ENCODE measurements around the gene SLC38A8. TPM values are rescaled to one million over a fixed set of nuclear protein-coding genes. Genes with fewer than 3 reads are reported as not detected.

The SLC38A8 gene
- total and polyA plus RNA-seq, 11 donors = 0.29 to 25.3 (median 0.87) TPM; not detected in 3

DNA sequence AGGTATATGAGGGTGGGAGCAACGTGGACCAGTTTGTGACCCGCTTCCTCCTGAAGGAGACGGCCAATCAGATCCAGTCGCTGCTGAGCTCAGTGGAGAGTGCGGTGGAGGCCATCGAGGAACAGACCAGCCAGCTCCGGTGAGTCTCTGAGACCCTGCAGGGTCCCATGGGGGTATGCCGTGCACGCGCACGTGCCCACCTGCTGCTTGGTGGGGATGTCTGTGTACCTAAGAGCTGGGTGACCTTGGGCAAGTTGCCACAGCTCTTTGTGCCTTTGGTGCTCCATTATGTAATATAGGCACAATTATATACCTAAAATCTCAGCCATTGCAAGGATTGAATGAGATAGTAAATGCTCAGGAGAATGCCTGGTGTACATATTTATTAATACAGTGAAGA is 52.1 kb downstream of the SLC38A8 start:
- TF ChIP-seq, protein P1, sequence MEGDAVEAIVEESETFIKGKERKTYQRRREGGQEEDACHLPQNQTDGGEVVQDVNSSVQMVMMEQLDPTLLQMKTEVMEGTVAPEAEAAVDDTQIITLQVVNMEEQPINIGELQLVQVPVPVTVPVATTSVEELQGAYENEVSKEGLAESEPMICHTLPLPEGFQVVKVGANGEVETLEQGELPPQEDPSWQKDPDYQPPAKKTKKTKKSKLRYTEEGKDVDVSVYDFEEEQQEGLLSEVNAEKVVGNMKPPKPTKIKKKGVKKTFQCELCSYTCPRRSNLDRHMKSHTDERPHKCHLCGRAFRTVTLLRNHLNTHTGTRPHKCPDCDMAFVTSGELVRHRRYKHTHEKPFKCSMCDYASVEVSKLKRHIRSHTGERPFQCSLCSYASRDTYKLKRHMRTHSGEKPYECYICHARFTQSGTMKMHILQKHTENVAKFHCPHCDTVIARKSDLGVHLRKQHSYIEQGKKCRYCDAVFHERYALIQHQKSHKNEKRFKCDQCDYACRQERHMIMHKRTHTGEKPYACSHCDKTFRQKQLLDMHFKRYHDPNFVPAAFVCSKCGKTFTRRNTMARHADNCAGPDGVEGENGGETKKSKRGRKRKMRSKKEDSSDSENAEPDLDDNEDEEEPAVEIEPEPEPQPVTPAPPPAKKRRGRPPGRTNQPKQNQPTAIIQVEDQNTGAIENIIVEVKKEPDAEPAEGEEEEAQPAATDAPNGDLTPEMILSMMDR (IDR thresholded peaks at IDR 0.05) = no peak
- TF ChIP-seq POLR2A (IDR thresholded peaks at IDR 0.05) = no peak
- Histone ChIP-seq H3K4me1 (peaks cover 0 to 14% (median 5%) of the 10 kb centered on the region in 12 donors), H3K36me3 (no peaks in the 10 kb centered on the region), H3K9me3 (peaks cover 0 to 4% (median 0%) of the 10 kb centered on the region in 12 donors), H3K4me3 (no peak overlapping the region), H3K27me3 (peaks cover 0 to 4% (median 0%) of the 10 kb centered on the region in 9 donors), H3K27ac (no peak overlapping the region)
- peak in 1 of 5 donors; percentile 50 for DNase-seq
- WGBS, 4 donors = 88 to 93% (median 89%) methylated on average over 9 to 11 of the region's 11 CpGs
- intact Hi-C loops (cut with DNase I) = no loop called here
- no peak for ATAC-seq

DNA sequence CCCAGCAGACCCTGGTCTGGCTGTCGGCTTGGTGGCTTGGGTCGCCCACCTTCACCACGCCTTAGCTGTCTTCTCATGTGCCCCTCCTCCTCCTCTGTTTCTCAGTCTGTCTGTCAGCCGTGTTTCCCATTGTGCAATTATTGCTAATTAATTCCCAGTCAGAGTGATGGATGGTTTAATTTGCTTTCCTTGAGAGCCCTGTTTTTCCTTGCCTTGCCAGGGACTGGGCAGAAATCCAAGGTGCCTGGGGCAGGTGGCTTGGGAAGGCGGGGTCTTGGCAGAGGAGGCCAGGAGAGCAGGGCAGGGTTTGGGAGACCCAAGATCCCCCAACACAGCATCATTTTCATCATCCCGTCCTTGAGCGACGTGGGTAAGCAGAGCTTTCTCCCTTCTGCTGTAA is 53.3 kb downstream of the SLC38A8 start:
- WGBS, 4 donors = 77 to 89% (median 85%) methylated on average over 8 of the region's 8 CpGs
- H3K27me3 ChIP-seq = peaks cover 0 to 4% (median 0%) of the 10 kb centered on the region in 9 donors
- intact Hi-C loops (cut with DNase I) = no loop called here
- peaks cover 0 to 11% (median 5%) of the 10 kb centered on the region in 12 donors for H3K4me1 ChIP-seq
- no peak overlapping the region for H3K27ac ChIP-seq
- H3K4me3 ChIP-seq = no peak overlapping the region
- DNase-seq (peak in 1 of 5 donors; percentile 14), ATAC-seq (no peak)
- TF ChIP-seq, protein P1 (IDR thresholded peaks at IDR 0.05) = no peak
- TF ChIP-seq POLR2A (IDR thresholded peaks at IDR 0.05) = no peak
- H3K36me3 ChIP-seq = no peaks in the 10 kb centered on the region
- peaks cover 0 to 4% (median 0%) of the 10 kb centered on the region in 12 donors for H3K9me3 ChIP-seq

DNA sequence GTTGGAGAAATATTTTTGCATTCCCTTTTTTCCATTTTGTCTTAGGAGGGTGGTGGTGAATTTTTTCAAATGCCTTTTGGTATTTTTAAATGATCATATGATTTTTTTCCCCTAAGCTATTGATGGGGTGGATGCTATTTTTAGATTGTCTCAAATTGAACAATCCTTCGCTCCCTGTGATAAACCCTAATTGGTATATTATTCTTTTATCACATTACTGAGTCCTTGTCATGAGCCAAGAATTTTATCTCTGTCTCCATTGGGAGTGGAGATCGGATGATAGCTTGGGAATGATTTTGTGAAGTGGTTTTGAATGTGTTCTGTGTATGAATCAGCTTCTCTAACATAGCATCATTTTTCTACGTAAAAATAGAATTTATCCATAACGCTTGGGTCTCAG is 59.1 kb downstream of the SLC38A8 start:
- peaks cover 0 to 15% (median 0%) of the 10 kb centered on the region in 12 donors for H3K9me3 ChIP-seq
- no peak for DNase-seq
- WGBS, 4 donors = 42 to 55% (median 47%) methylated on average over 4 of the region's 4 CpGs
- no peaks in the 10 kb centered on the region for H3K36me3 ChIP-seq
- TF ChIP-seq POLR2A (IDR thresholded peaks at IDR 0.05) = no peak
- TF ChIP-seq, protein P1 (IDR thresholded peaks at IDR 0.05) = no peak
- no peak overlapping the region for H3K4me3 ChIP-seq
- no peak for ATAC-seq
- peaks cover 0 to 2% (median 0%) of the 10 kb centered on the region in 9 donors for H3K27me3 ChIP-seq
- peaks cover 0 to 8% (median 0%) of the 10 kb centered on the region in 12 donors for H3K4me1 ChIP-seq
- intact Hi-C loops (cut with DNase I) = no loop called here
- H3K27ac ChIP-seq = no peak overlapping the region

DNA sequence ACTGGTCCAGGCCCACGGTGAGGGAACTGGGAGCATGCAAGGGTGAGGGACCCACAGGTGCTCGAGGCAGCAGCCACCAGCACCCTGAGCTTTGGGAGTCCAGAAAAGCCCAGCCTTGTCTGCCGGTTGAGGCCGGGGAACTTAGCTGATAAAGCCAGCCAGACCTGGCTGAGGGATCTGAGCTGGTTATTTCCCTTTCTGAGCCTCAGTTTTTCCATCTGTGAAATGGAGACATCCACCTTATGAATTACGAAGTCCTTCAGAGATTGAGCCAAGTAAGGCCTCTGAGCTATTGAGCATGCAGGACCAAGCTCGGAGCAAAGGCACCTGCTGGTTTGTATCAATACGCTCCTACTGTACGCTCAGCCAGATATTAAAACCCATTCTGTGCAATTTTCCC is 60.8 kb downstream of the SLC38A8 start:
- Histone ChIP-seq H3K27ac (no peak overlapping the region), H3K36me3 (no peaks in the 10 kb centered on the region), H3K4me1 (peaks cover 0 to 8% (median 0%) of the 10 kb centered on the region in 12 donors), H3K27me3 (peaks cover 0 to 2% (median 0%) of the 10 kb centered on the region in 9 donors), H3K9me3 (peaks cover 0 to 20% (median 0%) of the 10 kb centered on the region in 12 donors), H3K4me3 (no peak overlapping the region)
- DNase-seq = peak in 1 of 5 donors; percentile 28
- intact Hi-C loops (cut with DNase I) = no loop called here
- WGBS, 4 donors = 96 to 99% (median 96%) methylated on average over 6 to 8 of the region's 8 CpGs
- TF ChIP-seq, protein P1 (IDR thresholded peaks at IDR 0.05) = no peak
- TF ChIP-seq POLR2A (IDR thresholded peaks at IDR 0.05) = no peak
- ATAC-seq = no peak
